Testis (tissue), 3 donors: ENCODE results near the gene THAP10. TPM values are rescaled to one million over a fixed set of nuclear protein-coding genes. Genes with fewer than 3 reads are reported as not detected.
"Not testable (repeated sequence)": the region's sequence is repeated elsewhere in the genome, so short reads cannot be mapped to it uniquely, and the experiment has no call there.

Experiments used
- DNase-seq: peaks from one replicate; pipeline ENCODE4 v3.0.0-alpha.2; 2019
- H3K27ac ChIP-seq, 2 donors: fragments of 200-600 bp; sonication (generic); one replicate each; pipeline ENCODE4 v1.5.1; 2019
- H3K27me3 ChIP-seq: fragments of 200-600 bp; sonication (generic); one replicate; pipeline ENCODE4 v1.5.1; 2019
- H3K36me3 ChIP-seq: fragments of 200-600 bp; sonication (generic); one replicate; pipeline ENCODE4 v1.5.1; 2017; ENCODE audit warnings: low read depth; ENCODE audit errors: missing control alignments
- H3K4me1 ChIP-seq: fragments of 200-600 bp; sonication (generic); one replicate; pipeline ENCODE4 v1.5.1; 2019
- H3K4me3 ChIP-seq, 2 donors: fragments of 200-600 bp; sonication (generic); one replicate each; pipeline ENCODE4 v1.5.1; 2017 to 2019
- H3K9me3 ChIP-seq: fragments of 200-600 bp; sonication (generic); one replicate; pipeline ENCODE4 v1.5.1; 2017
- POLR2A ChIP-seq: fragments of 450-650 bp; IDR thresholded peaks from one replicate; pipeline ENCODE4 v1.6.1; 2017; ENCODE audit warnings: antibody characterized with exemption, mild to moderate bottlenecking, moderate library complexity
- WGBS, 2 donors: methylation state at CpG; one replicate each; pipeline ENCODE4 v1.1.5; 2018; 5-methylcytosine and 5-hydroxymethylcytosine counted together
- intact Hi-C: fragments of 100-400 bp; cut with DNase I; formaldehyde crosslinking; loops from one replicate; pipeline ENCODE4 v1.15.1; 2023; ENCODE audit warnings: low total_unique reads
- polyA plus RNA-seq: library from polyadenylated mRNA; stranded (reverse); fragments of 350-450 nt; fragmentation: Illumina TruSeq; extraction: RNeasy Lipid Tissue Mini Kit (QIAGEN cat#74804); gene quantifications from one replicate; pipeline ENCODE4 v1.2.3, GENCODE V29; 2014; ENCODE audit warnings: low read depth, low replicate concordance; ENCODE audit not compliant: insufficient read depth
- total RNA-seq, 2 donors: library from RNA; depleted of rRNA; stranded (reverse); fragments of >200 nt; gene quantifications; one replicate each; pipeline ENCODE4 v1.2.3, GENCODE V29; 2016
- TF ChIP-seq, protein P1 (sequence below), 3 experiments: fragments of 450-650 bp in 2 of 3; fragments of 200-600 bp in 1 of 3; sonication (generic) in 1 of 3; IDR thresholded peaks; one replicate each; pipeline ENCODE4 v1.5.1; 2016 to 2019; ENCODE audit warnings: antibody characterized with exemption in 3 of 3, mild to moderate bottlenecking in 2 of 3, moderate library complexity in 1 of 3

THAP10 gene
- total and polyA plus RNA-seq, 3 donors from 2014 or later = 4.5 to 6.5 (median 6.1) TPM

DNA sequence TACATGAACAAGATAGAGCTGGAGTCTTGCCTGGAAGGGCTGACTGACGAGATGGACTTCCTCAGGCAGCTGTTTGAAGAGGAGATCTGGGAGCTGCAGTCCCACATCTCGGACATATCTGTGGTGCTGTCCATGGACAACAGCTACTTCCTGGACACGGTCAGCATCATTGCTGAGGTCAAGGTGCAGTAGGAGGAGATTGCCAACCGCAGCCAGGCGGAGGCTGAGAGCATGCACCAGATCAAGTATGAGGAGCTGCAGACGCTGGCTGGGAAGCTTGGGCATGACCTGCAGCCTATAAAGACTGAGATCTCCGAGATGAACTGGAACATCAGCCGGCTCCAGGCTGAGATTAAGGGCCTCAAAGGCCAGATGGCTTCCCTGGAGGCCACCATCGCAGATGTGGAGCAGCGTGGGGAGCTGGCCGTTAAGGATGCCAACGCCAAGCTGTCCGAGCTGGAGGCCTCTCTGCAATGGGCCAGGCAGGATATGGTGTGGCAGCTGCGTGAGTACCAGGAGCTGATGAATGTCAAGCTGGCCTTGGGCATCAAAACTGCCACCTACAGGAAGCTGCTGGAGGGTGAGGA lies 32.8 kb downstream of the THAP10 start:
- H3K4me3 ChIP-seq = no peak overlapping the region
- WGBS, 2 donors = 73 to 87% methylated on average over 5 to 14 of the region's 14 CpGs
- H3K9me3 ChIP-seq = no peaks in the 10 kb centered on the region
- peak overlapping the region in 1 of 2 donors; percentile 31 for H3K27ac ChIP-seq
- no peak for DNase-seq
- H3K36me3 ChIP-seq = no peaks in the 10 kb centered on the region
- intact Hi-C loops = no loop called here
- H3K27me3 ChIP-seq = no peaks in the 10 kb centered on the region
- TF ChIP-seq, protein P1, sequence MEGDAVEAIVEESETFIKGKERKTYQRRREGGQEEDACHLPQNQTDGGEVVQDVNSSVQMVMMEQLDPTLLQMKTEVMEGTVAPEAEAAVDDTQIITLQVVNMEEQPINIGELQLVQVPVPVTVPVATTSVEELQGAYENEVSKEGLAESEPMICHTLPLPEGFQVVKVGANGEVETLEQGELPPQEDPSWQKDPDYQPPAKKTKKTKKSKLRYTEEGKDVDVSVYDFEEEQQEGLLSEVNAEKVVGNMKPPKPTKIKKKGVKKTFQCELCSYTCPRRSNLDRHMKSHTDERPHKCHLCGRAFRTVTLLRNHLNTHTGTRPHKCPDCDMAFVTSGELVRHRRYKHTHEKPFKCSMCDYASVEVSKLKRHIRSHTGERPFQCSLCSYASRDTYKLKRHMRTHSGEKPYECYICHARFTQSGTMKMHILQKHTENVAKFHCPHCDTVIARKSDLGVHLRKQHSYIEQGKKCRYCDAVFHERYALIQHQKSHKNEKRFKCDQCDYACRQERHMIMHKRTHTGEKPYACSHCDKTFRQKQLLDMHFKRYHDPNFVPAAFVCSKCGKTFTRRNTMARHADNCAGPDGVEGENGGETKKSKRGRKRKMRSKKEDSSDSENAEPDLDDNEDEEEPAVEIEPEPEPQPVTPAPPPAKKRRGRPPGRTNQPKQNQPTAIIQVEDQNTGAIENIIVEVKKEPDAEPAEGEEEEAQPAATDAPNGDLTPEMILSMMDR (IDR thresholded peaks at IDR 0.05) = no peak
- TF ChIP-seq POLR2A = no peak
- H3K4me1 ChIP-seq = peaks cover 9% of the 10 kb centered on the region

- H3K9me3 ChIP-seq, intact Hi-C loops, DNase-seq, H3K4me3 ChIP-seq, H3K27me3 ChIP-seq, H3K4me1 ChIP-seq, H3K36me3 ChIP-seq: not testable (repeated sequence)
- peak overlapping the region in 1 of 2 donors; percentile 31 for H3K27ac ChIP-seq
- 82 to 86% methylated on average over 6 to 9 of the region's 9 CpGs for WGBS, 2 donors
Observed at GRCh38 chr15:70858614-70859321, 33.5 kb downstream of the THAP10 start.

GRCh38 chr15:70857562-70858285 lies 34.5 kb downstream of the THAP10 start:
- WGBS, 2 donors = 80 to 90% methylated on average over 3 of the region's 3 CpGs
- Histone ChIP-seq H3K4me1 (peaks cover 12% of the 10 kb centered on the region), H3K36me3 (no peaks in the 10 kb centered on the region), H3K27ac (no peak overlapping the region), H3K4me3 (no peak overlapping the region), H3K27me3 (no peaks in the 10 kb centered on the region), H3K9me3 (no peaks in the 10 kb centered on the region)
- TF ChIP-seq POLR2A = no peak
- DNase-seq = no peak
- intact Hi-C loops = no loop called here

DNA sequence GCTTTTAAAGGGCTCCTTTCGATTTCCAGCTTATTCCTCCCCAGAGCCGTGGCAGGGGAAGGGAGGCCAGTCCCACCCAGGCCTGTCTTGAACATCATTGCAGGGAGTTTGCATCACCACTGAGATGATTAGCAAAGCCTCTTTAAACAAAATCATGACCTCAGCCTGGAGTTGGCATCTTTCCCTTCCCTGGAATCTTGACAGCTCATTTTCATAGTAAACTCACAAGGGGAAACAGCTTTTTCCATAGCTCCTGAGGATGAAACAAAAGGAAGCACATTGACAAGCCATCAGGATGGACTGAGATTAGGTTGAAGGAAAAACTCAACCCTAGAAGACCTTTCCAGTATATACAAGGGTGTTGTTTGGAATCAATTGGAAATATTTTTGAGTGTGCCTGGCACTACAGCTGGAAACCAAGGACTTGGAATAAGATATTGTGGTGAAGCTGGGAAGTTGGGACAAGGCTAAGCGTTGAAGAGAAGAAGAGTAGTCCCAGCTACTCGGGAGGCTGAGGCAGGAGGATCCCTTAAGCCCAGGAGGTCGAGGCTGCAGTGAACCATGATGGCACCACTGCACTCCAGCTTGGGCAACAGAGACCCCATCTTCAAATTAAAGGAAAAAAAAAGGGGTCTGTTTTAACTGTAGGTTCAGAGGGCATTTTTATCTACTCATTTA lies 35.2 kb downstream of the THAP10 start:
- WGBS, 2 donors = 76 to 84% methylated on average over 5 of the region's 5 CpGs
- H3K4me3 ChIP-seq = no peak overlapping the region
- H3K4me1 ChIP-seq = peaks cover 16% of the 10 kb centered on the region
- H3K27ac ChIP-seq = peak overlapping the region in 1 of 2 donors; percentile 51
- DNase-seq = peak; percentile 69
- no peak for TF ChIP-seq POLR2A
- TF ChIP-seq, protein P1 (IDR thresholded peaks at IDR 0.05) = no peak
- intact Hi-C loops = no loop called here
- no peaks in the 10 kb centered on the region for H3K27me3 ChIP-seq
- no peaks in the 10 kb centered on the region for H3K36me3 ChIP-seq
- no peaks in the 10 kb centered on the region for H3K9me3 ChIP-seq

DNA sequence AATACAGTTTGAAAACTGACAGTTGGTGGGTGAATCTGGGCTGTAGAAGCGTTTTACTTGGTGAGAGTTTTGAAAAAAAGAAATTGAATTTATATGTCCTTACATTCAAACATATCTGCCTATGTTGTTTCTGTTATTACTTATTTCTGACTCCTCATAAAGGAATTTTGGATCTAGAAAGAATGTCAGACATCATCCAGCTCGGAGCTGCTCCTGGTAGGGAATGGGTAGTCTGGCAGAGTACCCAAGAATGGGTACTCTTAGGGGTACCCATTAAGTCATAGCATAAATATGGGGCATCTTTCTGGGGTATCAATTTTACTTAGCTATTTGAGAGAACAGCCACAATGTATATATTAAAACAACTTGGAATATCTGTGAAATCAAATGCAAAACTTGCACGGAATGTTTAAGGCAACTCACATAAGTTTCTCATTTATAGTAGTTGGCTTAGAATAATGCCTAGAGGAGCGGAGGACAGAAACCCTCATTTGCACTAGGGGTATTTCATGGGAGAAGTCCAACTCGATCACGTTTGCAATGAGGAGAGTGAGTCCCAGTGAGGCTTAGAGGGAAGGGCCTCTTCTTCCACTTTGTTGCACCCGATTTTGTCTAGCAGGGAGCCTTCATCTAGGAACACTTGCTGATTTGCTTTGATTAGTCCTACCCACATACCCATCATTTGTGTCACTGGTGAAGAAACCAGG lies 35.9 kb downstream of the THAP10 start:
- 84% methylated on average over 7 of the region's 7 CpGs for WGBS, 2 donors
- no peaks in the 10 kb centered on the region for H3K9me3 ChIP-seq
- H3K27me3 ChIP-seq = no peaks in the 10 kb centered on the region
- no peak overlapping the region for H3K4me3 ChIP-seq
- no peaks in the 10 kb centered on the region for H3K36me3 ChIP-seq
- intact Hi-C loops = no loop called here
- H3K4me1 ChIP-seq = peaks cover 16% of the 10 kb centered on the region
- DNase-seq = no peak
- peak overlapping the region in 1 of 2 donors; percentile 51 for H3K27ac ChIP-seq
- no peak for TF ChIP-seq POLR2A
- TF ChIP-seq, protein P1 (IDR thresholded peaks at IDR 0.05) = no peak
